OCI-LY1 (cell line): ENCODE measurements around the gene IFITM10.

Source experiments
- H2AFZ ChIP-seq: fragments of 200-600 bp; sonication (generic), shearing (Covaris generic); 2 replicates; pipeline ENCODE4 v1.6.0; 2014; ENCODE audit warnings: antibody characterized with exemption, mild to moderate bottlenecking, low read length
- H3F3A ChIP-seq: fragments of 200-600 bp; sonication (generic), shearing (Covaris generic); 2 replicates; pipeline ENCODE4 v1.6.0; 2014; ENCODE audit warnings: mild to moderate bottlenecking, antibody characterized with exemption, low read length, moderate library complexity; ENCODE audit not compliant: insufficient read depth
- H3K27ac ChIP-seq: fragments of 200-600 bp; sonication (generic); 2 replicates; pipeline ENCODE4 v1.5.1; 2014; ENCODE audit warnings: low read length, mixed run types, mild to moderate bottlenecking, low read depth; ENCODE audit not compliant: poor library complexity, severe bottlenecking
- H3K27me3 ChIP-seq: fragments of 200-600 bp; sonication (generic); 2 replicates; pipeline ENCODE4 v1.6.0; 2014; ENCODE audit warnings: antibody characterized with exemption, mild to moderate bottlenecking, low read length, moderate library complexity; ENCODE audit not compliant: insufficient read depth
- H3K36me3 ChIP-seq: fragments of 200-600 bp; sonication (generic); 2 replicates; pipeline ENCODE4 v1.6.1; 2014; ENCODE audit warnings: mild to moderate bottlenecking, antibody characterized with exemption, low read length, moderate library complexity, mixed read lengths; ENCODE audit not compliant: insufficient read depth
- H3K4me1 ChIP-seq: fragments of 200-600 bp; sonication (generic); 2 replicates; pipeline ENCODE4 v1.5.1; 2014; ENCODE audit warnings: mild to moderate bottlenecking, low read length, moderate library complexity; ENCODE audit not compliant: insufficient read depth, severe bottlenecking
- H3K4me2 ChIP-seq: fragments of 200-600 bp; sonication (generic), shearing (Covaris generic); 2 replicates; pipeline ENCODE4 v1.6.1; 2014; ENCODE audit warnings: low read length
- H3K4me3 ChIP-seq: fragments of 200-600 bp; sonication (generic); 2 replicates; pipeline ENCODE4 v1.5.1; 2014; ENCODE audit warnings: low read length, low read depth, mild to moderate bottlenecking, mixed read lengths; ENCODE audit not compliant: poor library complexity, severe bottlenecking
- H3K79me2 ChIP-seq: fragments of 200-600 bp; shearing (Covaris generic); 2 replicates; pipeline ENCODE4 v1.6.1; 2016; ENCODE audit warnings: mixed run types, low read length, mixed read lengths; ENCODE audit not compliant: insufficient read depth
- H3K9ac ChIP-seq: fragments of 200-600 bp; sonication (generic), shearing (Covaris generic); 2 replicates; pipeline ENCODE4 v1.6.1; 2014; ENCODE audit warnings: mild to moderate bottlenecking, low read length, mixed read lengths
- H3K9me2 ChIP-seq: fragments of 200-600 bp; sonication (generic), shearing (Covaris generic); 2 replicates; pipeline ENCODE4 v1.6.1; 2014; ENCODE audit warnings: low read depth, mild to moderate bottlenecking, low read length, mixed read lengths
- H3K9me3 ChIP-seq: fragments of 200-600 bp; shearing (Covaris generic); 2 replicates; pipeline ENCODE4 v1.6.1; 2014; ENCODE audit warnings: low read length, mixed read lengths
- H4K20me1 ChIP-seq: fragments of 200-600 bp; sonication (generic), shearing (Covaris generic); 2 replicates; pipeline ENCODE4 v1.6.0; 2016; ENCODE audit warnings: mild to moderate bottlenecking, low read length; ENCODE audit not compliant: insufficient read depth
- EZH2 ChIP-seq: fragments of 200-600 bp; sonication (generic), shearing (Covaris generic); IDR thresholded peaks from 2 replicates; pipeline ENCODE4 v1.8.0; 2017; ENCODE audit warnings: borderline replicate concordance, mixed run types, mild to moderate bottlenecking, antibody characterized with exemption, low read length, moderate library complexity, mixed read lengths
- TF ChIP-seq, protein P1 (sequence below): fragments of 200-600 bp; sonication (generic), shearing (Covaris generic); IDR thresholded peaks from 2 replicates; pipeline ENCODE4 v1.5.1; 2017; ENCODE audit warnings: mild to moderate bottlenecking, antibody characterized with exemption, low read length, moderate library complexity, mixed read lengths

Gene IFITM10

DNA sequence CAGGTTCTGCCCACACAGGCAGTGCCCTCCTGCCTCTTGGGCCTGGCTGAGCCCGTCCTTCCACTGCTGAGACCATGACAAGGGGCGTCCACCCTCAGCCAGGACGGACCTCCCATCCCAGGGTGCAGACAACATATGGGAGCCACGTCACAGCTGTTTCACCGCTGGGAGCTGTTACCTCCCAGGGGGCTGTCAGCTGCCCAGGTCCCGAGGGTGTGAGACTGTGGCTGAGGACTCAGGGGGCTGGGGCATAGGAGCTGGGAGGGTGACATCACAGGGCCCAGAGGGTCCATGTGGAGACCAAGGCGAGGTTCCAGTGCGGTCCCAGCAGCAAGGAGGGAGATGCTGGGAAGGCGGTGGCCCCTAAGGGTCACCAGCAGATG lies 31.2 kb upstream of the IFITM10 start:
- Histone ChIP-seq H3K36me3 (no peaks in the 10 kb centered on the region), H3F3A (no peaks in the 10 kb centered on the region), H3K9me2 (no peaks in the 10 kb centered on the region), H3K79me2 (no peaks in the 10 kb centered on the region), H3K9ac (no peak overlapping the region), H4K20me1 (no peaks in the 10 kb centered on the region), H3K4me2 (no peak overlapping the region), H3K4me3 (no peak overlapping the region), H3K9me3 (no peaks in the 10 kb centered on the region), H3K4me1 (no peaks in the 10 kb centered on the region), H2AFZ (no peak overlapping the region), H3K27ac (no peak overlapping the region), H3K27me3 (no peaks in the 10 kb centered on the region; the same call in 1 of the 2 replicates)
- no peak for TF ChIP-seq EZH2
- TF ChIP-seq, protein P1, sequence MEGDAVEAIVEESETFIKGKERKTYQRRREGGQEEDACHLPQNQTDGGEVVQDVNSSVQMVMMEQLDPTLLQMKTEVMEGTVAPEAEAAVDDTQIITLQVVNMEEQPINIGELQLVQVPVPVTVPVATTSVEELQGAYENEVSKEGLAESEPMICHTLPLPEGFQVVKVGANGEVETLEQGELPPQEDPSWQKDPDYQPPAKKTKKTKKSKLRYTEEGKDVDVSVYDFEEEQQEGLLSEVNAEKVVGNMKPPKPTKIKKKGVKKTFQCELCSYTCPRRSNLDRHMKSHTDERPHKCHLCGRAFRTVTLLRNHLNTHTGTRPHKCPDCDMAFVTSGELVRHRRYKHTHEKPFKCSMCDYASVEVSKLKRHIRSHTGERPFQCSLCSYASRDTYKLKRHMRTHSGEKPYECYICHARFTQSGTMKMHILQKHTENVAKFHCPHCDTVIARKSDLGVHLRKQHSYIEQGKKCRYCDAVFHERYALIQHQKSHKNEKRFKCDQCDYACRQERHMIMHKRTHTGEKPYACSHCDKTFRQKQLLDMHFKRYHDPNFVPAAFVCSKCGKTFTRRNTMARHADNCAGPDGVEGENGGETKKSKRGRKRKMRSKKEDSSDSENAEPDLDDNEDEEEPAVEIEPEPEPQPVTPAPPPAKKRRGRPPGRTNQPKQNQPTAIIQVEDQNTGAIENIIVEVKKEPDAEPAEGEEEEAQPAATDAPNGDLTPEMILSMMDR, result no peak

DNA sequence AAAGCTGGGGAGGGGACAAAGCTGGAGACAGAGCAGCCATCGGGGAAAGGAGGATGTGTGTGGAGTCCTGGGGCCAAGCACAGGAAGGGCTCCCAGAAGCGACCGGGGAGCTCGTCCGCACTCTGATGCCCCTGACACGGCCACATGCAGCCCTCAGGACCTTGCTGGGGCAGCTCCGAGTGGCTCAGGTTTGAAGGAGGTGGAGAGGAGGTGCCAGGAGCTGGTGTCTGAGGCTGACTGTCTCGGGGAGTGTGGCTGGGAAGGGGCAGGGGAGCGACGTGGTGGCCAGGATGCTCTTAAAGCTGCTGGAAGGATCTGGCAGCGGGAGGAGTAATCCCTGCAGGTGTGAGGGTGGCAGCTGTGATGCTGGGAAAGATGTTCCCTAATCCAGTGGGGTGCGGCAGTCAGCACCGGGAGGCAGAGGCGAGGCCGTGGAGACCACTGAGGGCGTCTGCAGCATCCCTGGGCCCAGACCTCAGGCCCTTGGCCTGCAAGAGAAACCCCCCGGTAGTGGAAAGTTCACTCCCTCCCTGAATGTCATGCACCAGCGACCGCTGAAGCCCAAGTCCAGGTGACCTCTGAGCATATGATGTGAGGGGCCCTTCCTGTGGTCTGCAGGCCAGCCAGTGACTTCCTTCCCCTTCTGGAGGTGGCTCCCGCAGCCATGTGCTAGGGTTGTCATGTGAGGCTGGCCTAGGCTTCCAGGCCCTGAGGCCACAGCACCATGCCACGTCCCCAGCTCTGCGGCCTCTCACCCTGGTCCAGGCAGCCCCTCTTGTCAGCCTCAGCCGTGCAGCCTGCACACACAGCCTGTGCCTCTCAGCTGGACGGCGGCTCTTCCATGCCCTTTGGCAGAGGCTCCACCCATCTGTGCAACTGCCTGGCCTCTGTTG lies 30.6 kb upstream of the IFITM10 start:
- no peak for TF ChIP-seq EZH2
- TF ChIP-seq, protein P1, result no peak
- no peak overlapping the region for H3K9ac ChIP-seq
- no peak overlapping the region for H2AFZ ChIP-seq
- no peaks in the 10 kb centered on the region for H3K36me3 ChIP-seq
- no peaks in the 10 kb centered on the region for H3K4me1 ChIP-seq
- no peaks in the 10 kb centered on the region for H3K79me2 ChIP-seq
- H3K9me2 ChIP-seq, result no peaks in the 10 kb centered on the region
- H4K20me1 ChIP-seq, result no peaks in the 10 kb centered on the region
- no peaks in the 10 kb centered on the region; the same call in 1 of the 2 replicates for H3K27me3 ChIP-seq
- H3K4me3 ChIP-seq, result no peak overlapping the region
- H3F3A ChIP-seq, result no peaks in the 10 kb centered on the region
- H3K27ac ChIP-seq, result no peak overlapping the region
- no peak overlapping the region for H3K4me2 ChIP-seq
- no peaks in the 10 kb centered on the region for H3K9me3 ChIP-seq

DNA sequence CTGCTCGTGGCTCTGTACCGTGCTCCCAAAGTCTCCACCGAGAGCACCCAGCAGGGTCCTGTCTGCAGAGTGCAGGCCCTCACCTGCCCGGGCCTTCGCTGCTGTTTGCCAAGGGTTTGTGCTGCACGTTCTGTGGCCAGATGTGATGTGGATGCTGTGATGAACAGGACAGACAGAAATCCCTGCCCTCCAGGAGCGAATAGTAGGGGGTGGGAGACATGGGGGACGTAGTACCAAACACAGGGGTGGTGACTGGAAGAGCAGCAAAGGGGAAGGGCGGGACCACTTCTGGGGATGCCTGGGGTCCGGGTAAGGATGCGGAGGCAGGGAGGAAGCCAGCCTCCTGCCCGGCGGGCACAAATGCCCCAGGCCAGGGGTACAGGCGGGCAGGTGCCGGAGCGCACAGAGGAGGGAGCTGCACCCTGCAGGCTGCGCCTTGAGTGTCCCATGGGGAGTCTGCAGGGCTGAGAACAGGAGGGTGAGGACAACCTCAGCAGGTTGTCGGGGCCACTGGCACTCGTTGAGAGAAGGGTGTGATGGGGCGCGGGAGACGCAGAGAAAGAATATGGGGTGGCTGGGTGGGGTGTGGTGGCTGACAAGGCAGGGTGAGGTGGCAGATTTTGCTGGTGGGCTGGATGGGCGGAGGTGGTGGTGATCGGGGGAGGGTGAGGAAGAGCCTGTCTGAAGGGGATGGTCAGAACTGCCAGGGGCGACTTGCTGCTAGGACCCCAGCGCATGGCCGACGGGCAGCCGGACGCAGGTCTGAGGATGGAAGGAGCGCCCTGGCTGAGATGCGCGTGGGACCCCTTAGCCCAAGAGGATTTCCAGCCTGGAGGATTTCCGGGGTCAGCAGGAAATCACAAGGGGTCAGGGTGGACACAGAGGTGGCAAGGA lies 29.7 kb upstream of the IFITM10 start:
- no peaks in the 10 kb centered on the region for H3K4me1 ChIP-seq
- no peaks in the 10 kb centered on the region for H3K9me2 ChIP-seq
- H3K79me2 ChIP-seq, result no peaks in the 10 kb centered on the region
- no peaks in the 10 kb centered on the region for H3F3A ChIP-seq
- H3K4me3 ChIP-seq, result no peak overlapping the region
- H3K9me3 ChIP-seq, result no peaks in the 10 kb centered on the region
- no peaks in the 10 kb centered on the region for H3K36me3 ChIP-seq
- H4K20me1 ChIP-seq, result no peaks in the 10 kb centered on the region
- no peak for TF ChIP-seq EZH2
- TF ChIP-seq, protein P1, result no peak
- H3K4me2 ChIP-seq, result no peak overlapping the region
- H3K9ac ChIP-seq, result no peak overlapping the region
- no peaks in the 10 kb centered on the region for H3K27me3 ChIP-seq
- no peak overlapping the region for H3K27ac ChIP-seq
- H2AFZ ChIP-seq, result no peak overlapping the region
